NCI-H2107 (cell line): Measurements from ENCODE around the gene HOXB2.
A peak's percentile ranks its signal among the peaks of the same experiment; 100 is the strongest.
"Not testable (repeated sequence)": the region's sequence is repeated elsewhere in the genome, so short reads cannot be mapped to it uniquely, and the experiment has no call there.

Experiments
- DNase-seq: peaks from one replicate; lab custom pipeline; 2025; lab: John Stamatoyannopoulos, UW

HOXB2 gene

GRCh38 chr17:48514477-48514876 lies 30.4 kb downstream of the HOXB2 start:
- no peak for DNase-seq

- no peak for DNase-seq
Observed at GRCh38 chr17:48513666-48514455, 31.0 kb downstream of the HOXB2 start.

- no peak for DNase-seq
Observed at GRCh38 chr17:48513097-48513496, 31.8 kb downstream of the HOXB2 start.

GRCh38 chr17:48510761-48511604 lies 33.9 kb downstream of the HOXB2 start:
- no peak for DNase-seq

GRCh38 chr17:48510381-48510760 lies 34.5 kb downstream of the HOXB2 start:
- DNase-seq, result no peak

- not testable (repeated sequence) for DNase-seq
Observed at GRCh38 chr17:48509708-48510107, 35.2 kb downstream of the HOXB2 start.

GRCh38 chr17:48506246-48506645 lies 38.7 kb downstream of the HOXB2 start:
- no peak for DNase-seq

GRCh38 chr17:48505788-48506187 lies 39.1 kb downstream of the HOXB2 start:
- DNase-seq, result peak; percentile 72

- DNase-seq, result no peak
Observed at GRCh38 chr17:48504953-48505352, 40.0 kb downstream of the HOXB2 start.

- DNase-seq, result peak; percentile 24
Observed at GRCh38 chr17:48503747-48504146, 41.2 kb downstream of the HOXB2 start.

GRCh38 chr17:48502901-48503300 lies 42.0 kb downstream of the HOXB2 start:
- DNase-seq, result no peak

GRCh38 chr17:48502312-48502711 lies 42.6 kb downstream of the HOXB2 start:
- DNase-seq, result no peak

- DNase-seq, result no peak
Observed at GRCh38 chr17:48500435-48501426, 44.2 kb downstream of the HOXB2 start.

GRCh38 chr17:48499735-48500434 lies 45.0 kb downstream of the HOXB2 start:
- DNase-seq, result no peak

- no peak for DNase-seq
Observed at GRCh38 chr17:48499248-48499647, 45.7 kb downstream of the HOXB2 start.

- peak; percentile 92 for DNase-seq
Observed at GRCh38 chr17:48498164-48498850, 46.6 kb downstream of the HOXB2 start.

- no peak for DNase-seq
Observed at GRCh38 chr17:48497103-48497502, 47.8 kb downstream of the HOXB2 start.

GRCh38 chr17:48494335-48494734 lies 50.6 kb downstream of the HOXB2 start:
- DNase-seq, result no peak
